GM12801 (cell line): ENCODE results near the gene YWHAQ.

Source experiments
- CTCF ChIP-seq: IDR thresholded peaks from one replicate; pipeline ENCODE4 v1.5.1; 2011; ENCODE audit warnings: control low read depth; ENCODE audit not compliant: insufficient read length; ENCODE audit errors: extremely low read depth

YWHAQ gene

GRCh38 chr2:9639000-9639602, 8.3 kb upstream of the YWHAQ start:
- TF ChIP-seq CTCF, result no peak

- no peak for TF ChIP-seq CTCF
These were observed 7.7 kb upstream of the YWHAQ start for GRCh38 chr2:9638532-9638931.

- no peak for TF ChIP-seq CTCF
These were observed 6.5 kb upstream of the YWHAQ start for GRCh38 chr2:9637330-9637729.

- TF ChIP-seq CTCF, result no peak
These were observed 3.3 kb upstream of the YWHAQ start for GRCh38 chr2:9634133-9634532.

- TF ChIP-seq CTCF, result no peak
These were observed 1.3 kb upstream of the YWHAQ start for GRCh38 chr2:9631878-9632700.

- TF ChIP-seq CTCF, result no peak
These were observed 689 bp upstream of the YWHAQ start for GRCh38 chr2:9631553-9631819.

- no peak for TF ChIP-seq CTCF
These were observed 571 bp downstream of the YWHAQ start for GRCh38 chr2:9630117-9630735.
